ENCODE measurements around the gene F7. TPM values are rescaled to one million over a fixed set of nuclear protein-coding genes. Genes with fewer than 3 reads are reported as not detected.
A peak's percentile ranks its signal among the peaks of the same experiment; 100 is the strongest.

Gene F7
- polyA plus RNA-seq, 2 of the 4 experiments (the other 2 are of a cell fraction), result 0.26 to 0.65 TPM

DNA sequence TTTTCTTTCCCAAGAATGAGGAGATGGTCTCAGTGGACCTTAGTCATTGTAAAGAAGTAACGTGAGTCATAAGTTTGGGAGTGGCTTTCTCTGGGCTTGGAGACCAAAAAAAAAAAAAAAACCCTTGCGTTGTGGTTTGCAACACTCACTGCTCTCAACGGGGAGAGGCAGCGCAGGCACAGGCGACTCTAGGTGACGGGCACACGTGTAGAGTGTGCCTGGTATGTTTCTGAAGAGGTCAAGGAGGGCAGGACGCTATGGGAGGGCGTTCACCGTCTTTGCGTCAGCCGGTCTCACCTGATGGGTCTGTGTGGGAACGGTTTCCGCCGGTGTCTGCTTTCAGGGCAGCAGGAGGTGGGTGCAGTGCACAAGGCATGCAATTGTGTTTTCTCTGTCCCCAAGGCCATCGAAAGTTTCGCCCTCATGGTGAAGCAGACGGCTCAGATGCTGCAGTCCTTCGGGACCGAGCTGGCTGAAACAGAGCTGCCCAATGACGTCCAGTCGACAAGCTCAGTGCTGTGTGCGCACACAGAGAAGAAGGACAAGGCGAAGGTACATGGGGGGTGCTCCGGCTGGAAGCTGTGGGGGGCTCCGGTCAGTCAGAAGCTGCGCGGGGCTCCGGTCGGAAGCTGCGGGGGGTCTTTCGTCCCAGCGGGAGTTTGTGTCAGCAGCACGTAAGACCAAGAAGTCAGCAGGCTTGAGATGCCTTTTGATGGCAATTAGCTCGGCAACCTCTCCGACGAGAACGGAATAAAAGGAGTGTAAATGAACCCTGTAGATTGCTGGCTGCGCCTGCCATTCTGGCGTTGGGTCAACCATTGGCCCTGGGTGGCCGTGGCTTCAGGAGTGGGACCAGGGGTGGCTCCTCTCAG lies 40.8 kb upstream of the F7 start:
- ATAC-seq (peak; percentile 23 to 52; a peak in 3 of 6 replicates), DNase-seq (ENCODE audit: low read depth in 1 of 2, low spot score in 1 of 2) (peak; percentile 7 to 38), FAIRE-seq (no peak)
- no peak overlapping the region for H3K4me3 ChIP-seq
- TF ChIP-seq GATA3 (IDR thresholded peaks at IDR 0.05; ENCODE audit: borderline replicate concordance) (no peak), ZNF302 (CRISPR knock-in tag; IDR thresholded peaks at IDR 0.05) (no peak), PHF8 (IDR thresholded peaks at IDR 0.05; ENCODE audit: borderline replicate concordance, low read depth) (no peak), RCOR1 (IDR thresholded peaks at IDR 0.05; ENCODE audit: low read depth, low read length) (no peak), FOXS1 (CRISPR knock-in tag; IDR thresholded peaks at IDR 0.05) (no peak), ZC3H11A (IDR thresholded peaks at IDR 0.05) (no peak), EHF (CRISPR knock-in tag; IDR thresholded peaks at IDR 0.05) (no peak), MAFK (IDR thresholded peaks at IDR 0.05; ENCODE audit: partially characterized antibody) (no peak)
- TF ChIP-seq, protein P1, sequence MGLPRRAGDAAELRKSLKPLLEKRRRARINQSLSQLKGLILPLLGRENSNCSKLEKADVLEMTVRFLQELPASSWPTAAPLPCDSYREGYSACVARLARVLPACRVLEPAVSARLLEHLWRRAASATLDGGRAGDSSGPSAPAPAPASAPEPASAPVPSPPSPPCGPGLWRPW (IDR thresholded peaks at IDR 0.05), result no peak
- TF ChIP-seq, protein P2, sequence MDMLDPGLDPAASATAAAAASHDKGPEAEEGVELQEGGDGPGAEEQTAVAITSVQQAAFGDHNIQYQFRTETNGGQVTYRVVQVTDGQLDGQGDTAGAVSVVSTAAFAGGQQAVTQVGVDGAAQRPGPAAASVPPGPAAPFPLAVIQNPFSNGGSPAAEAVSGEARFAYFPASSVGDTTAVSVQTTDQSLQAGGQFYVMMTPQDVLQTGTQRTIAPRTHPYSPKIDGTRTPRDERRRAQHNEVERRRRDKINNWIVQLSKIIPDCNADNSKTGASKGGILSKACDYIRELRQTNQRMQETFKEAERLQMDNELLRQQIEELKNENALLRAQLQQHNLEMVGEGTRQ (IDR thresholded peaks at IDR 0.05), result no peak
- H3K4me1 ChIP-seq, result no peaks in the 10 kb centered on the region
- H3K9me3 ChIP-seq, result no peaks in the 10 kb centered on the region
- WGBS (ENCODE audit: missing lambda C conversion rate), result 60% methylated on average over 31 of the region's 41 CpGs
- H3K27ac ChIP-seq, result no peak overlapping the region
- no peak overlapping the region for H3K4me2 ChIP-seq
- POLR2A ChIA-PET, result no interaction called here
- CTCF ChIA-PET, result no interaction called here

- DNase-seq (ENCODE audit: low read depth in 1 of 2, low spot score in 1 of 2) (no peak), ATAC-seq (no peak), FAIRE-seq (no peak)
- CTCF ChIA-PET, result no interaction called here
- Histone ChIP-seq H3K4me2 (no peak overlapping the region), H3K4me1 (no peaks in the 10 kb centered on the region), H3K9me3 (no peaks in the 10 kb centered on the region), H3K27ac (no peak overlapping the region), H3K4me3 (no peak overlapping the region)
- TF ChIP-seq JUNB (IDR thresholded peaks at IDR 0.05) (no peak), ATOH8 (CRISPR knock-in tag; IDR thresholded peaks at IDR 0.05; ENCODE audit: low read depth) (no peak), CHD4 (IDR thresholded peaks at IDR 0.05; ENCODE audit: borderline replicate concordance) (no peak), GATA3 (IDR thresholded peaks at IDR 0.05; ENCODE audit: borderline replicate concordance) (no peak), RAD21 (conservative IDR thresholded peaks at IDR 0.05 in 1 of 2, IDR thresholded peaks at IDR 0.05 in 1 of 2) (no peak), TP53 (CRISPR knock-in tag; IDR thresholded peaks at IDR 0.05) (no peak)
- 77% methylated on average over 14 of the region's 29 CpGs for WGBS (ENCODE audit: missing lambda C conversion rate)
- POLR2A ChIA-PET, result no interaction called here
These were observed 40.0 kb upstream of the F7 start for GRCh38 chr13:113065406-113066141.

- CTCF ChIA-PET, result no interaction called here
- POLR2A ChIA-PET, result no interaction called here
- no peak overlapping the region for H3K4me3 ChIP-seq
- H3K4me1 ChIP-seq, result no peaks in the 10 kb centered on the region
- DNase-seq (ENCODE audit: low read depth in 1 of 2, low spot score in 1 of 2), result no peak
- WGBS (ENCODE audit: missing lambda C conversion rate), result 72% methylated on average over 4 of the region's 10 CpGs
- no peak for TF ChIP-seq EHF (CRISPR knock-in tag; IDR thresholded peaks at IDR 0.05)
- TF ChIP-seq, protein P3, sequence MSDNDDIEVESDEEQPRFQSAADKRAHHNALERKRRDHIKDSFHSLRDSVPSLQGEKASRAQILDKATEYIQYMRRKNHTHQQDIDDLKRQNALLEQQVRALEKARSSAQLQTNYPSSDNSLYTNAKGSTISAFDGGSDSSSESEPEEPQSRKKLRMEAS (IDR thresholded peaks at IDR 0.05), result no peak
- TF ChIP-seq, protein P4, sequence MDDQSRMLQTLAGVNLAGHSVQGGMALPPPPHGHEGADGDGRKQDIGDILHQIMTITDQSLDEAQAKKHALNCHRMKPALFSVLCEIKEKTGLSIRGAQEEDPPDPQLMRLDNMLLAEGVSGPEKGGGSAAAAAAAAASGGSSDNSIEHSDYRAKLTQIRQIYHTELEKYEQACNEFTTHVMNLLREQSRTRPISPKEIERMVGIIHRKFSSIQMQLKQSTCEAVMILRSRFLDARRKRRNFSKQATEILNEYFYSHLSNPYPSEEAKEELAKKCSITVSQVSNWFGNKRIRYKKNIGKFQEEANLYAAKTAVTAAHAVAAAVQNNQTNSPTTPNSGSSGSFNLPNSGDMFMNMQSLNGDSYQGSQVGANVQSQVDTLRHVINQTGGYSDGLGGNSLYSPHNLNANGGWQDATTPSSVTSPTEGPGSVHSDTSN (IDR thresholded peaks at IDR 0.05), result no peak
- no peak for TF ChIP-seq FOXS1 (CRISPR knock-in tag; IDR thresholded peaks at IDR 0.05)
- TF ChIP-seq ZNF302 (CRISPR knock-in tag; IDR thresholded peaks at IDR 0.05), result no peak
- TF ChIP-seq HEYL (CRISPR knock-in tag; IDR thresholded peaks at IDR 0.05), result no peak
- TF ChIP-seq NFE2L2 (conservative IDR thresholded peaks at IDR 0.05; ENCODE audit: low read length), result no peak
- no peak for TF ChIP-seq FOSB (CRISPR knock-in tag; IDR thresholded peaks at IDR 0.05)
- TF ChIP-seq CEBPB (IDR thresholded peaks at IDR 0.05), result no peak
- no peak for TF ChIP-seq BHLHE40 (IDR thresholded peaks at IDR 0.05; ENCODE audit: low read depth, low read length)
- TF ChIP-seq RCOR1 (IDR thresholded peaks at IDR 0.05; ENCODE audit: low read depth, low read length), result no peak
- H3K9me3 ChIP-seq, result no peaks in the 10 kb centered on the region
- H3K4me2 ChIP-seq, result no peak overlapping the region
- no peak for ATAC-seq
- no peak overlapping the region for H3K27ac ChIP-seq
- FAIRE-seq, result no peak
These were observed 39.5 kb upstream of the F7 start for GRCh38 chr13:113066142-113066455.

Measured in A549 (cell line).